GM20000 (cell line): ENCODE data around the gene DAZAP2.
"Not testable (repeated sequence)": the region's sequence is repeated elsewhere in the genome, so short reads cannot be mapped to it uniquely, and the experiment has no call there.

Source experiments
- DNase-seq: peaks from one replicate; pipeline ENCODE4 v3.0.0; 2012; ENCODE audit warnings: low spot score
- TF ChIP-seq, protein P1 (sequence below): IDR thresholded peaks from 2 replicates; pipeline ENCODE4 v1.5.1; 2012; ENCODE audit warnings: mild to moderate bottlenecking, control low read depth; ENCODE audit errors: extremely low read depth, missing control alignments

DAZAP2 gene

GRCh38 chr12:51270951-51271518 is 32.4 kb downstream of the DAZAP2 start:
- no peak for DNase-seq
- TF ChIP-seq, protein P1, sequence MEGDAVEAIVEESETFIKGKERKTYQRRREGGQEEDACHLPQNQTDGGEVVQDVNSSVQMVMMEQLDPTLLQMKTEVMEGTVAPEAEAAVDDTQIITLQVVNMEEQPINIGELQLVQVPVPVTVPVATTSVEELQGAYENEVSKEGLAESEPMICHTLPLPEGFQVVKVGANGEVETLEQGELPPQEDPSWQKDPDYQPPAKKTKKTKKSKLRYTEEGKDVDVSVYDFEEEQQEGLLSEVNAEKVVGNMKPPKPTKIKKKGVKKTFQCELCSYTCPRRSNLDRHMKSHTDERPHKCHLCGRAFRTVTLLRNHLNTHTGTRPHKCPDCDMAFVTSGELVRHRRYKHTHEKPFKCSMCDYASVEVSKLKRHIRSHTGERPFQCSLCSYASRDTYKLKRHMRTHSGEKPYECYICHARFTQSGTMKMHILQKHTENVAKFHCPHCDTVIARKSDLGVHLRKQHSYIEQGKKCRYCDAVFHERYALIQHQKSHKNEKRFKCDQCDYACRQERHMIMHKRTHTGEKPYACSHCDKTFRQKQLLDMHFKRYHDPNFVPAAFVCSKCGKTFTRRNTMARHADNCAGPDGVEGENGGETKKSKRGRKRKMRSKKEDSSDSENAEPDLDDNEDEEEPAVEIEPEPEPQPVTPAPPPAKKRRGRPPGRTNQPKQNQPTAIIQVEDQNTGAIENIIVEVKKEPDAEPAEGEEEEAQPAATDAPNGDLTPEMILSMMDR = no peak

GRCh38 chr12:51272810-51273209 is 34.2 kb downstream of the DAZAP2 start:
- DNase-seq = not testable (repeated sequence)

DNA sequence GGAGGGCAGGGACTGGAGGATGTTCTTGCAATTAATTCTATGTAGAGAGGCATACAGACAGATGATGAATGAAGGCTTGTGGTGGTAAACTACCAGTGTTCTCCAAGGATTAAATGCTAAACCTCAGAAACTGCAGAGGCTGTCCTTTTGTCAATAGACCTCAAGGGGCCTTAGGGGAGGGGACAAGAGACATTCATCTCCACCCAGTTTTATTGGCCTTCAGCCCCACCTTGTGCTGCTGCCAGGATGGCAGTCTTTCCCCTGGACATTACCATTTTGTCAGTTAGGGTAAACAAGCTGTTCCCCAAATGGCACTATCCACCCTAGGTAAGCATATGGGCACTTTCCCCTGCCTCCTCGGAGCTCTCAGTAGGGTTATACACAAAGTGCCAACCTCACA is 36.5 kb downstream of the DAZAP2 start:
- DNase-seq = no peak
- TF ChIP-seq, protein P1 = no peak

DNA sequence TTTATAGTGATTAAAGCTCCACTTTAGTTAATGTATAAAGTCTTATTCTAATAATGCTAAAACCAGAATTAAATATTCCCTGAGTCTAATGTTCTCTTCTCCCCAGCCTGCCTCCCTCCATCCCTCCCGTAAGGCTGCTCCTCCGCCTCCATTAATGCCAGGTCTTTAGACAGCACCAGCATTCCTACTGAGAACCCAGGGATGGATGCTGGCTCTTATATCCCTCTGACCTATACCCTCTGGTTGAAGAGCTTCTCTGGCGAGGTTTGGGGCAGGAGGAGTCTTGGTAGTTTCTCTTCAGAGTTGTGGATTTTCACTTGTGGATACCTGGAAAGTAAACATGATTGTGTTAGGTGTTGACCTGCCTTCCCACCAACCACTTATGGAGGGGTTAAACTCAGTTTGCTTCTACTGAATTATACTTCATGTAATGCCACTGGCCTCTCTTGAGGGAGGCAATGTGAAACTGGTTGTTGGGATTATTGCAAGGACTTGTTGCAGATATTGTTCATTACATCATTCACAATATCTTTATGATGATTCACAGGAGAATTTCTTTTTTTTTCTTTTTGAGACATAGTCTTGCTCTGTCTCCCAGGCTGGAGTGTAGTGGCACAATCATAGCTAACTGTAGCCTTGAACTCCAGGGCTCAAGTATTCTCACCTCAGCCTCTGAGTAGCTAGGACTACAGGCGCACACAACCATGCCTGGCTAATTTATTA is 42.7 kb downstream of the DAZAP2 start:
- no peak for DNase-seq
- TF ChIP-seq, protein P1 = no peak

- TF ChIP-seq, protein P1 = no peak
- no peak for DNase-seq
Measured at GRCh38 chr12:51285843-51286242, 47.2 kb downstream of the DAZAP2 start.

DNA sequence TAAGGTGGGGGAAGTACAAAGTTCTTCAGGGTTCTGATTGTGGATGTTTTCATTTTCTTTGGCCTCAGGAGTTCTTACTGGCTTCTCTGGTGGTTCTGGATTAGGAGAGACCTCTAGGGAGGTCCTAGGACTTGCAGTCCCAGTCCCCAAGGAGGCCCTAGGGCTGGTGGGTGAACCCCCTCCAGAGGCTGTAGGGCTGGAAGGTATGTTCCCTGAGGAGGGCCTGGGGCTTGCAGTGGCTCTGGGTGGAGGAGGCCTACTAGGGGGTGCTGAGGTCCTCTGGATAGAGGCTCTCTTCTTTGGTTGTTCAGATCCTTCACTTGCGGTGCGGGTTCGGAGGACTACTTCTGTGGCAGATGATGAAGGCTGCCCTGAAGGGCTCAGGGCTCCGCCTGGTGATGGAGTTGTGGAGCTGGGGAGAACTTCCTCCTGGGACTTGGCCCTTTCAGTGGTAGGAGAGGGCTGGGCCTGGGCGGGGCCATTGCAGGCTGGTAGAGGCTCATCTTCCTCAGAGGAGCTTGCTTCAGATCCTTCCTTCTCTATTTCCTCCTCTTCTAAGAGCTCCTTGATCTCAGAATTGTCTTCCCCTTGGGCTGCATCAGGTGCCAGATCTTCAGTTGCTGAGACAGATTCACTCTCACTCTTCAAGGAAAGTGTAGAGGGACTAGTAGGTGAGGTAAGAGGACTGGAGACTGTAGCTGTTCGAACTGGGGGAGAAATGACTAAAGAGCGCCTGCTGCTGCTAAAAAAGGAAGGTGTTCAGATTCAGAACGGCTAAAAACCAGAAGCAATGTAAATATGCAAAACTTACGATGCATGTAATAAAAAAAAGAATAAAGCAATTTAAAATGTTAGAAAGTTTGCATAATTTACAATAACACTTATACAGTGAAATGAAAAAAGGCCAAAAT is 53.2 kb downstream of the DAZAP2 start:
- TF ChIP-seq, protein P1 = peak; percentile 11
- not testable (repeated sequence) for DNase-seq
